ENCODE measurements around the gene MUS81.

Gene MUS81, protein sequence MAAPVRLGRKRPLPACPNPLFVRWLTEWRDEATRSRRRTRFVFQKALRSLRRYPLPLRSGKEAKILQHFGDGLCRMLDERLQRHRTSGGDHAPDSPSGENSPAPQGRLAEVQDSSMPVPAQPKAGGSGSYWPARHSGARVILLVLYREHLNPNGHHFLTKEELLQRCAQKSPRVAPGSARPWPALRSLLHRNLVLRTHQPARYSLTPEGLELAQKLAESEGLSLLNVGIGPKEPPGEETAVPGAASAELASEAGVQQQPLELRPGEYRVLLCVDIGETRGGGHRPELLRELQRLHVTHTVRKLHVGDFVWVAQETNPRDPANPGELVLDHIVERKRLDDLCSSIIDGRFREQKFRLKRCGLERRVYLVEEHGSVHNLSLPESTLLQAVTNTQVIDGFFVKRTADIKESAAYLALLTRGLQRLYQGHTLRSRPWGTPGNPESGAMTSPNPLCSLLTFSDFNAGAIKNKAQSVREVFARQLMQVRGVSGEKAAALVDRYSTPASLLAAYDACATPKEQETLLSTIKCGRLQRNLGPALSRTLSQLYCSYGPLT
- long read RNA-seq, transcript MUS81-202 (16 exons, 1,817 nt): minor isoform, 16 of 548 reads
- long read RNA-seq, transcript MUS81-201 (16 exons, 2,392 nt): major isoform, 411 of 548 reads
- long read RNA-seq, partial matches to known transcripts: 14 of 548 reads
- long read RNA-seq, other reads (novel, unspliced or antisense): 107 of 548 reads

DNA sequence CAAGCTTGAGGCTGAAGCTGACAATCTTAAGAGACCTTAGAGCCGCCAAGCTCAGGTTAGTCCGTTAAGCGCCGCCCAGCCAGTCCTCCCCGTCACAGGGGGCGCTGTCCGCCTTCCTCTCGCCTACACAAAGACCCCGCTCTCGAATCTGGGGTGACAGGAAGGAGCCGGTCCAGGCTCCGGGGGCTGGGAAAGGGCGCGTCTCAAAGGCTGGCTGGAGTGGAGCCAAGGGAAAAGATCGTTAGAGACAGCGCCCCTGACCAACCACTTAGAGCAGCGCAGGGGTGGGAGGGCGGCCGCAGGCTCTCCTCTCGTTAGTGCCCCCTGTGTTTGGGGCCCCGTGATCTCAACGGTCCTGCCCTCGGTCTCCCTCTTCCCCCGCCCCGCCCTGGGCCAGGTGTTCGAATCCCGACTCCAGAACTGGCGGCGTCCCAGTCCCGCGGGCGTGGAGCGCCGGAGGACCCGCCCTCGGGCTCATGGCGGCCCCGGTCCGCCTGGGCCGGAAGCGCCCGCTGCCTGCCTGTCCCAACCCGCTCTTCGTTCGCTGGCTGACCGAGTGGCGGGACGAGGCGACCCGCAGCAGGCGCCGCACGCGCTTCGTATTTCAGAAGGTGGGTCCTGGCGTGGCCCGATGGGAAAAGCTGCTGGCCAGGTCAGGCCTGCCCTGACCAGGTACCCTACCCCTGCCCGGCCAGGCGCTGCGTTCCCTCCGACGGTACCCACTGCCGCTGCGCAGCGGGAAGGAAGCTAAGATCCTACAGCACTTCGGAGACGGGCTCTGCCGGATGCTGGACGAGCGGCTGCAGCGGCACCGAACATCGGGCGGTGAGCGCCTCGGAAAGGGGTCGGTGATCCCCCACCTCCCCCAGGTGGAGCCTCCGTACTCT lies at the start of gene MUS81:
MUS81 (plus strand) TSS at position 156 of the 887 bp plus-strand sequence; CDS start at position 477, 321 bp downstream.
- peak; percentile 98 for DNase-seq (ENCODE audit: low read depth in 1 of 2, low spot score in 1 of 2)
- Histone ChIP-seq H3K27ac (replicated peaks) (peak within 1 kb of the TSS; percentile 94), H3K27me3 (ENCODE audit: insufficient read depth, poor library complexity, severe bottlenecking) (no peaks in the 10 kb centered on the region), H3K4me3 (replicated peaks; ENCODE audit: insufficient read depth, low read length) (peak within 1 kb of the TSS; percentile 91)
- TF ChIP-seq GABPA (IDR thresholded peaks at IDR 0.05; ENCODE audit: low read depth) (peak; percentile 72; the same call in 1 of the 2 replicates), SPI1 (IDR thresholded peaks at IDR 0.05; ENCODE audit: borderline replicate concordance, low read depth) (0 out of 2 replicates have a peak, but pooled peaks have one; percentile 0), POLR2AphosphoS5 (IDR thresholded peaks at IDR 0.05; ENCODE audit: low read depth) (peak; percentile 66)
- TF ChIP-seq, protein P1, sequence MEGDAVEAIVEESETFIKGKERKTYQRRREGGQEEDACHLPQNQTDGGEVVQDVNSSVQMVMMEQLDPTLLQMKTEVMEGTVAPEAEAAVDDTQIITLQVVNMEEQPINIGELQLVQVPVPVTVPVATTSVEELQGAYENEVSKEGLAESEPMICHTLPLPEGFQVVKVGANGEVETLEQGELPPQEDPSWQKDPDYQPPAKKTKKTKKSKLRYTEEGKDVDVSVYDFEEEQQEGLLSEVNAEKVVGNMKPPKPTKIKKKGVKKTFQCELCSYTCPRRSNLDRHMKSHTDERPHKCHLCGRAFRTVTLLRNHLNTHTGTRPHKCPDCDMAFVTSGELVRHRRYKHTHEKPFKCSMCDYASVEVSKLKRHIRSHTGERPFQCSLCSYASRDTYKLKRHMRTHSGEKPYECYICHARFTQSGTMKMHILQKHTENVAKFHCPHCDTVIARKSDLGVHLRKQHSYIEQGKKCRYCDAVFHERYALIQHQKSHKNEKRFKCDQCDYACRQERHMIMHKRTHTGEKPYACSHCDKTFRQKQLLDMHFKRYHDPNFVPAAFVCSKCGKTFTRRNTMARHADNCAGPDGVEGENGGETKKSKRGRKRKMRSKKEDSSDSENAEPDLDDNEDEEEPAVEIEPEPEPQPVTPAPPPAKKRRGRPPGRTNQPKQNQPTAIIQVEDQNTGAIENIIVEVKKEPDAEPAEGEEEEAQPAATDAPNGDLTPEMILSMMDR (IDR thresholded peaks at IDR 0.05; ENCODE audit: insufficient read depth, low read length): peak; percentile 76
- TF ChIP-seq, protein P2, sequence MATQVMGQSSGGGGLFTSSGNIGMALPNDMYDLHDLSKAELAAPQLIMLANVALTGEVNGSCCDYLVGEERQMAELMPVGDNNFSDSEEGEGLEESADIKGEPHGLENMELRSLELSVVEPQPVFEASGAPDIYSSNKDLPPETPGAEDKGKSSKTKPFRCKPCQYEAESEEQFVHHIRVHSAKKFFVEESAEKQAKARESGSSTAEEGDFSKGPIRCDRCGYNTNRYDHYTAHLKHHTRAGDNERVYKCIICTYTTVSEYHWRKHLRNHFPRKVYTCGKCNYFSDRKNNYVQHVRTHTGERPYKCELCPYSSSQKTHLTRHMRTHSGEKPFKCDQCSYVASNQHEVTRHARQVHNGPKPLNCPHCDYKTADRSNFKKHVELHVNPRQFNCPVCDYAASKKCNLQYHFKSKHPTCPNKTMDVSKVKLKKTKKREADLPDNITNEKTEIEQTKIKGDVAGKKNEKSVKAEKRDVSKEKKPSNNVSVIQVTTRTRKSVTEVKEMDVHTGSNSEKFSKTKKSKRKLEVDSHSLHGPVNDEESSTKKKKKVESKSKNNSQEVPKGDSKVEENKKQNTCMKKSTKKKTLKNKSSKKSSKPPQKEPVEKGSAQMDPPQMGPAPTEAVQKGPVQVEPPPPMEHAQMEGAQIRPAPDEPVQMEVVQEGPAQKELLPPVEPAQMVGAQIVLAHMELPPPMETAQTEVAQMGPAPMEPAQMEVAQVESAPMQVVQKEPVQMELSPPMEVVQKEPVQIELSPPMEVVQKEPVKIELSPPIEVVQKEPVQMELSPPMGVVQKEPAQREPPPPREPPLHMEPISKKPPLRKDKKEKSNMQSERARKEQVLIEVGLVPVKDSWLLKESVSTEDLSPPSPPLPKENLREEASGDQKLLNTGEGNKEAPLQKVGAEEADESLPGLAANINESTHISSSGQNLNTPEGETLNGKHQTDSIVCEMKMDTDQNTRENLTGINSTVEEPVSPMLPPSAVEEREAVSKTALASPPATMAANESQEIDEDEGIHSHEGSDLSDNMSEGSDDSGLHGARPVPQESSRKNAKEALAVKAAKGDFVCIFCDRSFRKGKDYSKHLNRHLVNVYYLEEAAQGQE (IDR thresholded peaks at IDR 0.05; ENCODE audit: insufficient replicate concordance, low read depth): peak; percentile 30

DNA sequence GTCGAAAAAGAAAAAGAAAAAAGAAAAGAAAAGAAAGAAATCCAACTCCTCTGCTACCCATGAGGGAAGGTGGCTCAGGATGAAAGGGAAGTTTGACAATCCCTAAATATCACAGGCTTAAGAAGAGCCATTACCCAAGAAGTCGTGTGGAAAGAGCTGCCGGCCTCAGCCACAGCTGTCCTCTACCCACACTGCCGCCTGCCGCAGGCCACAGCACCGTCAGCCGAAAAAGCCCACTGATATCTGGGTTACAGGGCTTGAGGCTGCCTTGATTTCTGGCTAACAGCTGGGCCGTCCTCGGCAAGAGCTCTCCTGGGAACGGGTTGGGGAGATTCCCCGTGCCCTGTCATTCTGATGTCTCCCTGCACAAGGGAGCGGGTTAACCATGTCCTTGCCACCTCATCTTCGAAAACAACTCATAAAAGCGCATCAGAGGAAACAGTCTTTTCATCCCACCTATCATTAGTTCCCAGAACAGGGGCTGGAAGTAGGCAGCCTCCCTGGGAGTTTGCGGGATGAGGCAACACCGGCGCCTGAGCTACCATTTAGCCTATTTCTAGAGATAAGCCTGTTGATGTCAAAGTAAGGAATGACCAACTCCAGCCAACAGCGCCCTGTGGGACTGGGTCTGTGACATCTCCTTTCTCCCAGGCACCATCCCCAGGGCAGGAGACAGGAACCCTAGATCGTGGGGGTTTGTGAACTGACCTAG lies 48.3 kb upstream of the MUS81 start:
- no peak overlapping the region for H3K27ac ChIP-seq (replicated peaks)

More for the DNA sequence above, 48.3 kb upstream of the MUS81 start:
- TF ChIP-seq, protein P1 (IDR thresholded peaks at IDR 0.05; ENCODE audit: insufficient read depth, low read length): no peak
- TF ChIP-seq, protein P2 (IDR thresholded peaks at IDR 0.05; ENCODE audit: insufficient replicate concordance, low read depth): no peak
- TF ChIP-seq GABPA (IDR thresholded peaks at IDR 0.05; ENCODE audit: low read depth): no peak
- TF ChIP-seq SPI1 (IDR thresholded peaks at IDR 0.05; ENCODE audit: borderline replicate concordance, low read depth): no peak
- TF ChIP-seq POLR2AphosphoS5 (IDR thresholded peaks at IDR 0.05; ENCODE audit: low read depth): no peak
- DNase-seq (ENCODE audit: low read depth in 1 of 2, low spot score in 1 of 2): peak in 1 of 2 experiments; percentile 55
- Histone ChIP-seq H3K4me3 (replicated peaks; ENCODE audit: insufficient read depth, low read length) (no peak overlapping the region), H3K27me3 (ENCODE audit: insufficient read depth, poor library complexity, severe bottlenecking) (no peaks in the 10 kb centered on the region)

Data from HL-60 (cell line).